Fibroblast of skin of right biceps (primary cell): Measurements from ENCODE around the gene TFB2M.

Source experiments
- DNase-seq: peaks from one replicate; pipeline ENCODE4 v3.0.0-alpha.2; 2013

The TFB2M gene

GRCh38 chr1:246512635-246513034 lies 53.4 kb downstream of the TFB2M start:
- DNase-seq, result no peak

GRCh38 chr1:246512230-246512629 lies 53.8 kb downstream of the TFB2M start:
- no peak for DNase-seq

GRCh38 chr1:246511203-246511602 lies 54.9 kb downstream of the TFB2M start:
- DNase-seq, result no peak

GRCh38 chr1:246510147-246511030 lies 55.7 kb downstream of the TFB2M start:
- DNase-seq, result no peak

GRCh38 chr1:246508897-246509688 lies 57.0 kb downstream of the TFB2M start:
- DNase-seq, result no peak

- peak; percentile 80 for DNase-seq
Measured at GRCh38 chr1:246506674-246507481, 59.2 kb downstream of the TFB2M start, which contains the start of gene SMYD3. Gene SMYD3 (minus strand): TSS chr1:246507279.

- DNase-seq, result no peak
Measured at GRCh38 chr1:246506367-246506673, 59.7 kb downstream of the TFB2M start.

GRCh38 chr1:246503341-246503740 lies 62.7 kb downstream of the TFB2M start:
- peak; percentile 26 for DNase-seq

- DNase-seq, result peak; percentile 72
Measured at GRCh38 chr1:246497331-246497915, 68.6 kb downstream of the TFB2M start.

GRCh38 chr1:246492611-246493245 lies 73.3 kb downstream of the TFB2M start:
- peak; percentile 73 for DNase-seq

- DNase-seq, result no peak
Measured at GRCh38 chr1:246491551-246492053, 74.5 kb downstream of the TFB2M start.
